H7 (cell line): ENCODE measurements around the gene ANO3. TPM values are rescaled to one million over a fixed set of nuclear protein-coding genes. Genes with fewer than 3 reads are reported as not detected.
"Not testable (repeated sequence)": the region's sequence is repeated elsewhere in the genome, so short reads cannot be mapped to it uniquely, and the experiment has no call there.

ENCODE experiments used
- DNase-seq: peaks from one replicate; pipeline ENCODE4 v3.0.0; 2012
- H3K27me3 ChIP-seq: 2 replicates; pipeline ENCODE4 v1.6.0; 2011; ENCODE audit warnings: mild to moderate bottlenecking, low read length; ENCODE audit not compliant: control insufficient read depth, insufficient read depth
- H3K36me3 ChIP-seq: replicated peaks from 2 replicates; pipeline ENCODE4 v1.5.1; 2011; ENCODE audit warnings: low read length; ENCODE audit not compliant: control insufficient read depth, insufficient read depth
- H3K4me3 ChIP-seq: 2 replicates; pipeline ENCODE4 v1.5.1; 2011; ENCODE audit warnings: low read depth, mild to moderate bottlenecking, control low read depth, low read length, moderate library complexity; ENCODE audit not compliant: insufficient read depth
- total RNA-seq: library from RNA; depleted of rRNA; stranded (reverse); fragments of >200 nt; shearing (Covaris generic); gene quantifications from 2 replicates; pipeline ENCODE4 v1.2.3, GENCODE V29; 2014

Gene ANO3
- total RNA-seq, 1 experiment from 2014 or later: not detected

DNA sequence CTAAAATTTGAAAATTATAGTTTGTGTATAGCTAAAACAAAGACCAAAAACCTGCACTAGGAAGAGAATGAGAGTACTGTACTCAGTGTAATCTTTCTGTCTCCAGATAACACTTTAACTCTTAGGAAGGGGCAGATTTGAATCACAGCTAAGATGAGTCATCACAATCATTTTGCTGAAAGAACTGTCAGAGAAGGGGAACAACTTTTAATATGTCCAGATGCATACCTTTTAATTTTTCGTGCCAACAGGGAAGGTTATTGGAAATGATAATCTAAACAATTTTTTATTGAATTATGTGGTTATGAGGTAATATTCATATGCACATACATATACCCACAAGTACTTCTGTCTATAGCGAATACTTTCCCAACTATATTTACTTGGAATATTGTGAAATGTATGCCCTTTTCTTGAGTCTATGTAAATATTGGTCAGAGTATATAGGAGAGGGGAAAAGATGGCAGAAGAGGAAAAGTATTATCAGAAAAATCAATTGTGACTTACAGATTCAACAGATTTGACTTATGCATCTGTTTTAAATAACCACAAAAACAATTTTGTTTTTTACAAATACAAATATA, 291.2 kb downstream of the ANO3 start:
- Histone ChIP-seq H3K4me3 (no peak overlapping the region), H3K36me3 (no peaks in the 10 kb centered on the region), H3K27me3 (no peaks in the 10 kb centered on the region)
- DNase-seq: no peak

DNA sequence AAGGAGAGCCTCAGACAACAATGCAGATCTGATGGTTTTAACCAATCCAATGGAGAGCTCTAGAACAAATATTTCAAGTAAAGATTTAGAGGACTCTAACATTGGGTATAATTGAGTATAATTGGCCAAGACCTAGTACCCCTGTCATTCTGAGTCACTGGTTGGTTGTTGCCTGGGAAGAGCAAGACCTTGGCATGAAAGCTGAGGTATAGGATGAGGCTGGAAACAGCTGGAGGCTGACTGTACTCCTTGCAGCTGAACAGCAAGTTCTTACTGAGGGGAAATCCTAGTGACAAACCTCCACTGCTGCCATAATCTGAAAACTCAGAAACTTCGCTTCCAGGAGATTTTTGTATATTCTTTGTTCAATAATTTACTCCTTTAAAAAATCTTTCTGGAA, 294.4 kb downstream of the ANO3 start:
- H3K27me3 ChIP-seq: no peaks in the 10 kb centered on the region
- no peak overlapping the region for H3K4me3 ChIP-seq
- no peaks in the 10 kb centered on the region for H3K36me3 ChIP-seq
- no peak for DNase-seq

DNA sequence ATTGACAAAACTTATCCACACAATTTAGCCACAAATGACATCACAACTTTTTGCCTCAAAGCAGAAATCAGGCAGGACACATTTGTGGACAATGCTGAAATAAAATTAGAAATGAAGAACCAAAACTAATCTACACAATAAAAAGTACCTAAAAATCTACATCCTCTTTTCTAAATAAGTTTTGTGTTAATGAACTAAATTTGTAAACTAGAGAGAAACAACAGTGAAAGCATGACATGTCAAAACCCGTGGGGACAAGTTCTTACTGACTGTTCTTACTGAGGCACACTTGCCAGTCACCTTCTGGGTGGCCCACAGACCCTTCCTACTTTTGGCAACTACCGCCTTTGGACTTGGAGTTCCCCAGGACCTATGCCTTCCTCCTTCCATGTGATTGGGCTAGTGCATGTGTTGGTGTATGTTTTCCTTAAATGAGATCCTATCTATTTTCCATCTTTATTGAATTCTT, 300.8 kb downstream of the ANO3 start:
- Histone ChIP-seq H3K36me3 (no peaks in the 10 kb centered on the region), H3K4me3 (no peak overlapping the region), H3K27me3 (no peaks in the 10 kb centered on the region)
- DNase-seq: no peak

DNA sequence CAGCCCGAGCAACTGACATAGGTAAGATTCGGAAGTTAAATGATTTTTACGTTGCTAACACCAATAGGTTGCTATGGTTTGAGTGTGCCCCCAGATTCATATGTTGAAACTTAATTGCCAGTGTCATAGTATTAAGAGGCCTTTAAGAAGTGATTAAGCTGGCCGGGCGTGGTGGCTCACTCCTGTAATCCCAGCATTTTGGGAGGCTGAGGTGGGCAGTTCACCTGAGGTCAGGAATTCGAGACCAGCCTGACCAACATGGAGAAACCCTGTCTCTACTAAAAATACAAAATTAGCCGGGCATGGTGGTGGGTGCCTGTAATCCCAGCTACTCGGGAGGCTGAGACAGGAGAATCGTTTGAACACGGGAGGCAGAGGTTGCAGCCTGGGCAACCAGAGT, 311.4 kb downstream of the ANO3 start:
- H3K27me3 ChIP-seq, H3K4me3 ChIP-seq: not testable (repeated sequence)

DNA sequence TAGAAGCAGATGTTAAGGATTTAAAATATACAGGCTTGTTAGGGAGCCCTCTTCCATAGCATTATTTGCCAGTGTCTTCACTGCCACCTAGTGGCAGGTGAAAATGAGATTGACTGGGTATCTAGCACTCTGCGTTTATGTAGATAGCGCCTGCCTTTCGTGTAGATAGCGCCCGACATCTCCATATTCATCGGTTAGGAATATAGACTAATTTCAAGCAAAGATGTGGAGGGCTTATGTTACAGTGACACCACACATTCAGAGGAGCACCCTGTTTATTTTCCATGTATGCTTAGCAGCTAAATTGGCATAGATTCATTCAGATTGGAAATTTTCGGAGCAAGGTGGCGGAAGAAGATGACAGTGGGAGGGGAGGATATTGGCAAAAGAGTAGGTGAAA, 318.0 kb downstream of the ANO3 start:
- Histone ChIP-seq H3K27me3 (no peaks in the 10 kb centered on the region; the same call in 1 of the 2 replicates), H3K36me3 (no peaks in the 10 kb centered on the region), H3K4me3 (no peak overlapping the region)
- DNase-seq: peak; percentile 15

More for the DNA sequence above, 311.4 kb downstream of the ANO3 start:
- H3K36me3 ChIP-seq, DNase-seq: not testable (repeated sequence)

DNA sequence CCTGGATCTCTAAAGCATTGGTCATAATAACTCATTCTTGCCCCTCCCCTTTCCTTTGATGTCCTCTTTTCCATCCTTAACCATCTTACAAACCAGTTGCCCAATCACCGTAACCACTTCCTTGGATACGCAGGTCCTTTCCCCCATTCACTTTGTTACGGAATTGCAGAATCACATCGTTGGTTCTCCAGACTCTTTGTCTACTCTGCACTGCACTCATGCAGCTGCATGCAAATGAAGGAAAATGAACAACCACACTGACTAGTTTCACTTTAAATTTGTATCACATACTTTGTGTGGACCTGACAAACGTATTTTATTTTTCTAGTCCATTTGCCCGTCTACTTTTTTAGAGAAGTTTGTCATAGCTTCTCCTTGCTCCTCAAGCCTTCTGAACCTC, 320.0 kb downstream of the ANO3 start:
- DNase-seq: no peak
- no peaks in the 10 kb centered on the region for H3K36me3 ChIP-seq
- H3K27me3 ChIP-seq: no peaks in the 10 kb centered on the region; the same call in 1 of the 2 replicates
- H3K4me3 ChIP-seq: no peak overlapping the region

DNA sequence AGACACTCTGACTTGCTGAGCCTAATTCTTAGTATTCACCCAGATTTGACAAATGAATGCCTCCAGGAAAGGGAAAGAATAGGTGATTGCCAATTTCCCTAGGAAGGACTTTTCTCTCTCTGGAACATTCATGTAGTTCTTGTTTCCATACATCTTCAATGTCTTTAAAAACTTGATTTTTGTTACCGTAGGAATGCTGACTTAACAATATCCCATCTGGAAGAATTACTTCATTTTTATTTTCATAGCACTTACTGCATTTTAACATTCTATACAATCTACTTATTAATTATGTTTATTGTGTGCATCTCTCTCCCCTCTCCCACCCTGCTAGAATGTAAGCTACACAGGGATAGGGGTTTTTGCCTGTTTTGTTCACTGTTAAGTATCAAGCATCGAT, 323.4 kb downstream of the ANO3 start:
- no peaks in the 10 kb centered on the region; the same call in 1 of the 2 replicates for H3K27me3 ChIP-seq
- no peak overlapping the region for H3K4me3 ChIP-seq
- H3K36me3 ChIP-seq: no peaks in the 10 kb centered on the region
- no peak for DNase-seq

DNA sequence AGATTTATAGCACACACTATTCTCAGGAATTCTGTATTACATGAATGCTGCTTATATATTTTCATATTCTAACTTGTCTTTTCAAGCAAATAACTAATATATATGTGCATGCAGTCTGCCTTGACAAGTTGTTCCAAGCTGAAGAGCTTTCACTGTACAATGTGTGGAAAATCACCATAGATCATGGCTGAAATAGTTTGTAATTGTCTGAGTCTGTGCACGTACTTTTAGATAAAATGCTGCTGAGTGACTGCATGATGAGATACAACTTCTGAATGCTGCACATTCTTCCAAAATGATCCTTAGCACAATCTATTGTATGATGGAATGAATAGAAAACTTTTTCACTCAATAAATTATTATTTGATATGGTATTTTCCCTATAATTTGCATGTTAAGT, 331.0 kb downstream of the ANO3 start:
- H3K27me3 ChIP-seq: no peaks in the 10 kb centered on the region
- H3K36me3 ChIP-seq: no peaks in the 10 kb centered on the region
- no peak for DNase-seq
- no peak overlapping the region for H3K4me3 ChIP-seq

DNA sequence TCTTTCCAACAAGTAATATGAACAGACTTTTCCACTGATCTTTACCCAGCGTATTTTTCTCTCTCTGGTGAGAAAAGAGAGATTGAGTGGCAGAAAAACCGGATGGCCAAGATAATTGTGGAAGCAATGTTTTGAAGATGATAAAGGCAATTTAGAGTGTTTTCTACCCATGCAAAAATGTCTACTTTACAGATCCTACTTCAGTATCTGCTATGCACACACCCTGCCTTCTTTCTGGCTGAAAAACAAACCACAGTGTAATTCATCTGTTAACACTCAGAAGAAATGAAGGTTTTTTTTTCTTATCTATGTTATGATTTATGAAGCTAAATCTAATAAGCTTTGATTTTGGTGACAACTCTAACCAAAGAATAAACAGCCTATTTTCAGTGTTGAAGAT, 333.1 kb downstream of the ANO3 start:
- DNase-seq: no peak
- H3K4me3 ChIP-seq: no peak overlapping the region
- H3K36me3 ChIP-seq: no peaks in the 10 kb centered on the region
- no peaks in the 10 kb centered on the region for H3K27me3 ChIP-seq

DNA sequence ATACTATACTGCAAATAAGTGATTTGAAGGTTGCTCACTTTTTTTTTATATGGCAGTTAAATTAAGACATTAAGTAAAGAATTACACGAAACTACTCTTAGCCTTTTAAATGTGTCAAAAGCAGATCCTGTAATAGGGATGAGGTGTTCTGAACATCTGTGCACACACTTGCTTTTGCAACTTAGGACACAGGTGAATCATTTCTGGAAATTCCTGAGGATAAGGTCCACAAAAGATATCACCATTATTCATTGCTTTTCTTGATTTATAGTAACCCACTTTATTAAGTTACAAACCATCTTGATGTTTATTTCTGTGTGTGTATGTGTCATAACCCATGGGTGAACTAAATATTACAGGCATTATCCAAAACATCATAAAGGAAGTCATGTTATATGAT, 334.0 kb downstream of the ANO3 start:
- Histone ChIP-seq H3K27me3 (no peaks in the 10 kb centered on the region), H3K4me3 (no peak overlapping the region), H3K36me3 (no peaks in the 10 kb centered on the region)
- no peak for DNase-seq

DNA sequence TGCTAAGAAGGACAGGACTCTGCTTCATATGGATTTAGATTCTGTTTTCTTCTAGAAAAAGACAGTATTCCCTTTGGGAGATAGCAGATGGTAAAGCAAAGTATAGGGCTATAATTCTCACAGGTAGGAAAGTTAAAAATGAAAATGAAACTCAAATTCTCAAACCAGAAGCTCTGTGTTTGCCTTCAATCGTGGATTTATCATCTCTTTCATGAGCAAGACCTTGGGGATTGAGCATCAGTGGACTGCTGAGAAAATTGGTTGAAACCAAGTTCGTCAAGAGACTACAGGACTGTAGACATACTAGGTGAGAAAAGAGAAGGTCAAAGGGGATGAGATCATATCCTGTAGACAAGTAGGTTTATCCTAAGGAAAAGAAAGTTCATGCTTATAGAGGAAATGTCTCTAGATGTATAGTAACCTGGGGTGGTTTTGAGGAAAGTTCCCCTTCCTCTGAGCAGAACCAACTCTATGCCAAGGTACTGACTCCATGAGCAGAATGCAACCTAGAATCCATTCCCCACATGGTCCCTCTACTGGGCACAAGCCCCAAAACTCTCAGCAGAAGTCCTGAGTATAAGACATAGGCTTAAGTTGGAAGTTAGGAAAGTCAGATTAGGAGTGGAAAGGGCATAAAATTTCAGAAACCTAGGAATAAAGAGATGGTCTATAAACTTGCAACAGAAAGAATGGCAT, 343.5 kb downstream of the ANO3 start:
- Histone ChIP-seq H3K36me3 (no peaks in the 10 kb centered on the region), H3K27me3 (no peaks in the 10 kb centered on the region), H3K4me3 (no peak overlapping the region)
- DNase-seq: no peak

DNA sequence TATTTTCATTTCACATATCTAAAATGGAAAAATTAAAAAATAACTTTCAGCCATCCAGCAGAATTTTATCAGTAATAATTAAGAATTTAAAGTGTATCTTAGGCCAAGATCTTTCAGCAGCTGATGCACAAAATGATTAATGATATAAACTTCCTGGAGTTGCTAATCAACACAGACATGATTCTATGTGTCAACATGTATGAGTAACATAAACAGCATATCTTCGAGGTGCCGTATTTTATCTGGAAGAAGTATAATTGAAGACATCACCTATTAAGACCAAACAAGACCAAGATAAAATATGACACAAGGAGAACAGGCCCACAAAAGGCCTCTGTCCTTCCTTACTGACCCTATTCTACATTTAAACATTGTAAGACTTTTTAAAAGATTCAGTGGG, 344.7 kb downstream of the ANO3 start:
- Histone ChIP-seq H3K36me3 (no peaks in the 10 kb centered on the region), H3K4me3 (no peak overlapping the region), H3K27me3 (no peaks in the 10 kb centered on the region)
- no peak for DNase-seq

DNA sequence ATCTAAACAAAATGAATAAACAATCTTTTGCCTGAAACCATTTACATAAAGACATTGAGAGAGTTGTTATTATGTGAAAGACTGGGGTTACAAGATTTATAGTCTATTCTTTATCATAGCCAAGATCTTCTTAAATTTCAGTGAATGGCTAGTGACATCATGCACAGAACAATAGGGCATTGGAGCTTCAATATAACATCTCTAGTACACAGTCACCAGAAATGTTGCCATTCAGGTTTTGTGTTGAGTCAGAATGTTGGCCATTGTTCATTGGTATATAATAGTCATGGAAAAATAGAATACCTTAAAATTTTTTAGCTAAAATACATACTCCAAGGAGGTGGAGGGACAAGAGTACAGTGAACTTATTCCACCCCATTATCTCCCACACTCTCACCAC, 345.6 kb downstream of the ANO3 start:
- Histone ChIP-seq H3K36me3 (no peaks in the 10 kb centered on the region), H3K4me3 (no peak overlapping the region), H3K27me3 (no peaks in the 10 kb centered on the region)
- DNase-seq: no peak

DNA sequence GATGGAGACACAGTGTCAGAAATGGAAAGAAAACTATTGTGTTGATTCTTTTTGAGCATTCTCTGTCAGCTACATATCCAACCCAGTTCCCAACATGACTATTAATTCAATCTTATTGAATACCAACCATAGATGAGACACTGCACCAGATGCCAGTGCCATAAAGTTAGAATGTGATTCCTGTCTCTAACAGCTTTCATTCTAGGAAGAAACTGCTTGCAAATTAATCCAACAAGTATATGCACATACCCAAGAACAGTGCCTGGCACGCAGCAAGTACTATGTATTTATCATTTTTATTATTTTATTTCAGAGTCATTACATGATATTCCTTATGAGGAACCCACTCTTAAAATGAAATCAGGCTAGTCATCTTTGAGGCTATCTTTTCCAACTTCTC, 355.4 kb downstream of the ANO3 start:
- no peak overlapping the region for H3K4me3 ChIP-seq
- no peak for DNase-seq
- no peaks in the 10 kb centered on the region for H3K27me3 ChIP-seq
- H3K36me3 ChIP-seq: no peaks in the 10 kb centered on the region

DNA sequence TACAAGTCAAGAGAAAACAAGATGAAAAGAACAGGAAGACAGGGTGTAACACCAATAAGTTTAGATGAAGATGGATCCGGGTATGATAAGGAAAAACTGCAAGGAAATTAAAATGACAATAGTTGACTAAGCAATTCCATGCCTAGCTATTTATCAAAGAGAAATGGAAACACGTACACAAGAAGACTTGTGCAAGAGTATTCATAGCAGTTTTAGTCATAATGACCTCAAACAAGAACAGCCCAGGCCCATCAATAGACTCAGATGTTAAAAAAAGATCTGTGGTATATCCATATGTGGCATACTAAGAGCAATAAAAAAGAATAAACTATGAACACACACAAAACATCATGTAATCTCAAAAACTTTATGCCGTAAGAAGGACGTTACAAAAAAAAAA, 356.8 kb downstream of the ANO3 start:
- Histone ChIP-seq H3K4me3 (no peak overlapping the region), H3K36me3 (no peaks in the 10 kb centered on the region), H3K27me3 (no peaks in the 10 kb centered on the region)
- no peak for DNase-seq
